Adipose tissue (tissue), 3 donors: Measurements from ENCODE around the gene RHBDD3. TPM values are rescaled to one million over a fixed set of nuclear protein-coding genes. Genes with fewer than 3 reads are reported as not detected.

Experiments used
- H3K27ac ChIP-seq: one replicate; pipeline ENCODE4 v1.5.1; 2013; ENCODE audit warnings: low read depth, low read length
- WGBS, 3 donors: extraction: QIAGEN DNeasy Blood & Tissue Kit; methylation state at CpG; one replicate each; pipeline ENCODE4 v1.1.7; 2013; 5-methylcytosine and 5-hydroxymethylcytosine counted together
- polyA plus RNA-seq, 3 donors: library from polyadenylated mRNA; stranded (reverse); fragments of 200-250 nt; gene quantifications; one replicate each; pipeline ENCODE4 v1.2.3, GENCODE V29; 2013
- donor health status: healthy with polysubstance abuse.
- donor health status: Bipolar disorder and iron deficiency.
- donor health status: healthy.

RHBDD3 gene
- polyA plus RNA-seq, 3 donors, result 14.5 to 22.2 (median 15.2) TPM

DNA sequence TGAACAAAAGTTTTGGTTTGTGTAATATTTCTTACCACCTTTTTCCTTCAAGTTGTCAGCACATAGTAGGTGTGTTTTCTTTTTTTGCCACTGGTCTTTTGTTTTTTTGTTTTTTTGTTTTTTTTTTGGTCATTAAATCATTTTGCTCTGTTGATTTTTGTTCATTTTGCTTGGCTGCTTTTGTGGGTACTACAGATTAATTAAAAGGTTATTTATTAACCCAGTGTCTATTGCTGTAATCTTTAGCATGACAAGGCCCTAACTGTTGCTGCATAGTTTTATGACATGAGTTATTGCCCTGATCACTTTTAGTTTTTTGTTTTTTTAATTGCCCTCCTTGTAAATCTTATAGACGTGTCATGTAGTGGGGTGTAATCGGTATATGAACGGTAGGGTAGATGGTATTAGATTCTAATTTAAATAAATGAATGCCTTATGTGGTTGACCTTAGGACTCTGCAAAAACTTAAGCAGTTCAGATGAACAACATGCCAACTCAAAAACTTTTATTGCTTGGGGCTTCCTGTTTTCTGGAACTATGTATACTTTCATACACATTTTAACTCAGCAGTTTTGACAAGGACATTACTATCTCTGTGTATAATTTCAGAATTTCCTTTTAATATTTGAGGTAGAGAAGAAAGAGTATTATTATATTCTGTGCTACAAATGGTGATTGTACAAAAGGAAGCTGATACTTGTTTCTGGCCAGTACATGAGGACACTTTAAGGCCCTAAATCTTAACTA is 8.2 kb upstream of the RHBDD3 start:
- no peak overlapping the region for H3K27ac ChIP-seq
- 30 to 78% (median 74%) methylated on average over 3 of the region's 3 CpGs for WGBS, 3 donors

- 45 to 70% (median 59%) methylated on average over 3 of the region's 3 CpGs for WGBS, 3 donors
- no peak overlapping the region for H3K27ac ChIP-seq
Measured at GRCh38 chr22:29275167-29275566, 7.4 kb upstream of the RHBDD3 start.

- 56 to 69% (median 59%) methylated on average over 2 of the region's 2 CpGs for WGBS, 3 donors
- no peak overlapping the region for H3K27ac ChIP-seq
Measured at GRCh38 chr22:29272624-29273023, 4.8 kb upstream of the RHBDD3 start.

GRCh38 chr22:29270475-29271271 is 2.9 kb upstream of the RHBDD3 start:
- WGBS, 3 donors, result 9 to 26% (median 20%) methylated on average over 9 of the region's 9 CpGs
- no peak overlapping the region for H3K27ac ChIP-seq

DNA sequence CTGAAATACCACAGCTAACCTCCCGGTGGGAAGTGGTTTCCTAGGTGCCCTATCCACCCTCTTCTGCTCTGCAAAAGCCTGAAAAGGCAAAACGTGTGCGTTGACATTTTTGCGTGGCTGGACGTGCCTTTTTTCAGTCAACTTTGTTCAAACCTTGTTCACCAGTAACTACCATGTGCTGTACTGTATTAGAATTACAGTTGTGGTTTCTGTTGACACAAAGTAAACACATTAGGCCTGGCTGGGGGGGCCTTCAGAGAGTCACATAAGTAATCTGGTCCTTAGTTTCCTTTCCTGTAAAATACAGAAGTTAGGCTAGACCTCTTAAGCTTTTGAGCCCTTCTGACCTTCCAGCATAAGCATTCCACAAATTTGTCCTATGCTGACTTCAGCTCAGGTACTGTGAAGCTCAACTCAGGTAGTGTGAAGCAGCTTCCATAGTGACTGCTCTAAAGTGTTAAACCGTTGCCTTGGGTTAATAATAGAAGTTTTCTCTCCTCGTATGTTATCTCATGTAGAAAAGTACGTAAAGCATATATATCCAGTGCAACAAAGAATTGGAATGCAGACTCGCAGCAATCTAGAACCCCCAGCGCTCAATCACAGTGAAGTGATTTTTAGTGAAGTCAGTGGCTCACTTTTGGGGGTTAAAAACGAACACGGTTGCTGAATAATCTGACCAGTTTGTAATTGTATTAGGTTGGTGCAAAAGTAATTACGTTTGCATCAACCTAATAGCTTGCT is 2.1 kb upstream of the RHBDD3 start:
- 5 to 12% (median 12%) methylated on average over 13 of the region's 13 CpGs for WGBS, 3 donors
- no peak overlapping the region for H3K27ac ChIP-seq

DNA sequence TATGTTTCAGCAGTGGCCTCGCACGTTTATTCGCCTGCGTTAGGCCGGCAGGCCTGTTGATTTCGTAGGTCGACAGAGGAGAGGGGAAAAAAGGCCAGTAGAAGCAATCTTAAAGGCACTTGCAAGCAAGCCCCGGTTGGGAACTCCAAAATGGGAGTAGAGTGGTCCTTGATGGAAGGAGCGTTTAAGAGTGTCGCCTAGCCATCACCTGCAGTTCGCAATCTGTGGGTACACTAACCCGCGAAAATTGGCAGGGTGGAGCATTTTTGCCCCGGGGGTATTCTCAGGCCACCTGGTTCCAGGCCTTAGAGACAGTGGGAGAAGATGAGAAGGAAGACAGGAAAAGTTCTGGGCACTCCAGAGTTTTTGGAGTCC is 1.4 kb upstream of the RHBDD3 start:
- 1% methylated on average over 14 of the region's 14 CpGs for WGBS, 3 donors
- H3K27ac ChIP-seq, result no peak overlapping the region

DNA sequence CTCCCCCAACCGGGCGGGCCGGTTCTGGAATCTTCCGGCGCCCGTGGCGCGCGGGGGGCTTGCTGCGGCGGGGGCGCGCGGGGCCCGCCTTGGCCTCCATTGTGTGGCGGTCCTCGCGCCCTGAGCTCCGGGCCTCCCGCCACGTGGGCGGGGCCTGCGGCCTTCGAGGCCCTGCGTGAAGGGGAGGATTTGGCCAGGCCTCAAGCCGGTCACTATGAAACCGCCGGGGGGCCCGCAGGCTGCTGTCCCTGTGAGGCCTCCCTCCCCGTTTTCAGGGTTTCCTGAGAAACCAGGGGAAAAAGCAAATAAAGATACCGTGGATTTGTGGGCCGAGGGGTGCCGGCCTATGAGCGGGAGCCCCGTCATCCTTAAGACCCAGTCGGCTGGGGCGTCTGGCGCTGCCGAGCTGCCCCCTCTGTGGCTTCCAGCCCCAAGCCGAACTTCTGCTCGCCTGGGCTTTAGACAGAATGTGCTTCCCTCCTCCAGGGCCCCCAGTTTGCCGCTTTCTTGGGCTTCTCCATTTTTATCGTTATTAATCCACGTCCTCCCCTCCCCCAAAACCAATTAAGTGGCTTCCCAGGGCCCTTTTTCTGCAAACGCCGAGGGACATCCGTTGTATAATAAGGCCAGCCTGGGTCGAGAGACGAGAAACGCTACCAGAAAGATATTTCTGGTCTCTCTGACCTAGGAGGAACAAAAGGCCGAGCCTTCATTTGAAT is 889 bp upstream of the RHBDD3 start:
- H3K27ac ChIP-seq, result peak overlapping the region; percentile 73
- WGBS, 3 donors, result 0 to 1% (median 0%) methylated on average over 44 to 51 of the region's 51 CpGs

- peak overlapping the region; percentile 76 for H3K27ac ChIP-seq
- WGBS, 3 donors, result 0 to 1% (median 1%) methylated on average over 32 of the region's 32 CpGs
Measured at GRCh38 chr22:29267462-29267857, 321 bp downstream of the RHBDD3 start.

- 15 to 19% (median 17%) methylated on average over 13 of the region's 13 CpGs for WGBS, 3 donors
- H3K27ac ChIP-seq, result peak overlapping the region; percentile 5
Measured at GRCh38 chr22:29266564-29267461, 968 bp downstream of the RHBDD3 start.

- H3K27ac ChIP-seq, result no peak overlapping the region
Measured at GRCh38 chr22:29265929-29266328, 1.9 kb downstream of the RHBDD3 start.

DNA sequence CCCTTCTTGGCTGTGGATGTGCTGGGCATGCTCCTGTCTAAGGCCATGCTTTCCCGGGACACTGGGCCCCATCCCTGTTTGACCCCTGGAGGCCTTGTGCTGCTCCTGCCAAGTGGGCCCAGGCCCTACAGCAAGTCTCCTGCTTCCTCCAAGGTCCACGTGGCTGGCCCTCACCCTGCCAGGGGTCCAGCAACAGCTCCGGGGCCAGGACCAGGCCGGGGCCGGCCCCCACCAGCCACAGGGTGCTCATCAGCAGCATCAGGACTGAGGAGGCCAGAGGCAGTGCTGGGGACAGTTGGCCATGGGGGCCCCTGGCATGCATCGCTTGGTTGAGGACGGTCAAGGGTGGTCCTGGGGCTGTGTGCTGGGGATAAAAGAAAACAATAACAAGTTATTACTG is 2.5 kb downstream of the RHBDD3 start:
- H3K27ac ChIP-seq, result no peak overlapping the region
- 90 to 93% (median 92%) methylated on average over 7 of the region's 7 CpGs for WGBS, 3 donors

More at GRCh38 chr22:29265929-29266328, 1.9 kb downstream of the RHBDD3 start:
- WGBS, 3 donors, result 58 to 67% (median 66%) methylated on average over 4 of the region's 4 CpGs

DNA sequence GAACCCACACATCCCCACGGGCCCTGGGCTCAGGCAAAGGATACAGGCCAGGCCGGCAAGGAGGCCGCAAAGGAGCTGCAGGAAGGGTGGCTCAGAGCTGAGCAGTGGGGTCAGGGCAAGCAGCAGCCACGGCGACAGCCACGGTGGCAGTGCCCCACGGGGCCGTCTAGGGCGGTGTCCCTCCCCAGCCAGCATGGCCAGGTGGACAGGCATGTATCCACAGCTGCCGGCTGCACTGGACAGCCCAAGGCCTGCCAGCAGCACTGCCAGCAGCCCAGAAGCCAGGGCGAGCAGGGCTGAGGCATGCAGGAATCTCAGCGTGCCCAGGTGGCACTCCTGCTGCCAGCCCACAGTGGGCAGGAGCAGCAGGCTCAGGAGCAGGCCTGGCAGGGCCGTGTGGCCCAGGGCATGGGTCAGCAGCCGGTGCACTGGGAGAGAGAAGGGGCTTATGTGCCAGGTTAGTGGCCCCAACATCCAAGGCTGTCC is 3.9 kb downstream of the RHBDD3 start:
- H3K27ac ChIP-seq, result no peak overlapping the region
- WGBS, 3 donors, result 51 to 89% (median 77%) methylated on average over 13 to 14 of the region's 14 CpGs

DNA sequence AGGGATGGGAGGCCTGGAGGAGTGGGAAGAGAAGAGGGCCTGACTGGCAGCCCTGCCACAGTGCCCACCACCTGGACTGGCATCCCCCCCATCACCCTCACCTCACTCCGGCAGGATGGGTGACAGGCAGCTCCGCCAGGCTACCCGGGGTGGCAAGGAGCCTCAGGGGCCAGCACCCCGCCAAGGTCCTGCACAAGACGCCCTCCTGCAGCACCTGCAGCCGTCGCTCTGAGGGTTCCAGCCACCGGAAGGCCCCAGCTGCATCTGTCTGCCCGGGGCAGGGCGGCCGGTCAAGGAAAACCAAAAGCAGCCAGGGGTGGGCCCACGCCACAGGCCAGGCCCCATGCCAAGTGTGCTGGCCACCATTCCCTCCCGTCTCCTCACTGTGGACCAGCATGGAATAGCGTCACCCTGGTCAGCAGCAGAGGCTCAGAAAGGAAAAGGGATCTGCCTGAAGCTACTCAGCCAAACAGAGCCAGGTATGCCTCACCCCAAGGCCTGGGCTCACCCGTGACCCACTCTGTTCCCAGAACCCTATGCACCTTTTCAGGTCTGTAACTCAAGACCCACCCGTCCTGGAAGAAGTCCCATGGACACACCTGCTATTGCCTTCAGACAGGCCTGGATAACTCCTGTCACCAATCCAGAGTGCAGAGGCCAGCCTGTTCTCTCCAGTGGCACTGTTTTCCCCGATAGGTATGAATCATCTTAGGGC is 7.0 kb downstream of the RHBDD3 start:
- no peak overlapping the region for H3K27ac ChIP-seq
- 88 to 90% (median 89%) methylated on average over 17 of the region's 17 CpGs for WGBS, 3 donors

GRCh38 chr22:29260031-29260560 is 7.7 kb downstream of the RHBDD3 start:
- 90 to 93% (median 91%) methylated on average over 11 to 13 of the region's 13 CpGs for WGBS, 3 donors
- H3K27ac ChIP-seq, result no peak overlapping the region

DNA sequence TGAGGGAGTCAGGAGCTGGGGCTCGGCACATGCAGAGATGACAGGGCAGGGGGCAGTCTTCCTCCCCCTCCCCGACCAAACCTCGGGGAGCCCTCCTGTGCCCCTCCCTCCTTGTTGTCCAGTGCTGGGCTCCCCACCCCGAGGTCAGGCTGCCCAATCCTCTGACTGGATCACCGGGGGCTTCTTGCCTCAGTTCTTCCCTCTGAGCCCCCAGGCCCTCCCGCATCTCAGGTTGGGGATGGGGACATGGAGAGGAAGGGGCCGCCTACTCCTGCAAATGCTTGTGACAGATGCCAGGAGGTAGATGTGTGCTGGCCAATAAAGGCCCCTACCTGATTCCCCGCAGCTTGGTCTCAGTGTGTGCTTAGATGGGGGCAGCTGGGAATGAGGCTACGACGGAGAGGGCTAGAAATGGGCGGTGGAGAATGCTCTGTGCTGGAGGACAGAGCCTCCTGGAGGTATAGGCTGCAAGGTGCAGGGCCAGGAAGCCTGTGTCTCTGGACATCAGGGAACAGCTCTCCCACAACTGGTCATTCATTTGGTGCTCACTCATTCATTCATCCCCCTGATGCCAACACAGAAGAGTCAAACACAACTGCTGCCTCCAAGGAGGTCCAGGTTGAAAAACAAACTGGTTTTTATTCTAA is 8.4 kb downstream of the RHBDD3 start:
- no peak overlapping the region for H3K27ac ChIP-seq

More for the DNA sequence above, 8.4 kb downstream of the RHBDD3 start:
- WGBS, 3 donors, result 77 to 85% (median 82%) methylated on average over 11 of the region's 11 CpGs
